AG09319 (cell line): Measurements from ENCODE around the gene DNAH8.

Source experiments
- DNase-seq: peaks from one replicate; pipeline ENCODE4 v3.0.0-alpha.2; 2010; ENCODE audit warnings: low read depth; ENCODE audit errors: extremely low read depth
- CTCF ChIP-seq: IDR thresholded peaks from 2 replicates; pipeline ENCODE4 v1.5.1; 2011; ENCODE audit warnings: low read depth, mild to moderate bottlenecking, inconsistent platforms, low read length, moderate library complexity

Gene DNAH8

GRCh38 chr6:38815250-38815649 lies 100.1 kb downstream of the DNAH8 start:
- TF ChIP-seq CTCF, result no peak
- no peak for DNase-seq

- TF ChIP-seq CTCF, result no peak
These were observed 103.6 kb downstream of the DNAH8 start for GRCh38 chr6:38818691-38819090.

GRCh38 chr6:38822963-38823362 lies 107.9 kb downstream of the DNAH8 start:
- TF ChIP-seq CTCF, result no peak
- DNase-seq, result no peak

More at GRCh38 chr6:38818691-38819090, 103.6 kb downstream of the DNAH8 start:
- no peak for DNase-seq

- DNase-seq, result no peak
- TF ChIP-seq CTCF, result no peak
These were observed 109.3 kb downstream of the DNAH8 start for GRCh38 chr6:38824243-38824894.

GRCh38 chr6:38827024-38827423 lies 111.9 kb downstream of the DNAH8 start:
- no peak for TF ChIP-seq CTCF
- DNase-seq, result no peak

GRCh38 chr6:38831865-38832264 lies 116.8 kb downstream of the DNAH8 start:
- DNase-seq, result no peak
- TF ChIP-seq CTCF, result no peak

GRCh38 chr6:38833320-38833719 lies 118.2 kb downstream of the DNAH8 start:
- no peak for DNase-seq
- no peak for TF ChIP-seq CTCF
